Naive thymus-derived CD8-positive, alpha-beta T cell (primary cell): ENCODE measurements around the gene PFKFB3. TPM values are rescaled to one million over a fixed set of nuclear protein-coding genes. Genes with fewer than 3 reads are reported as not detected.
"Not testable (repeated sequence)": the region's sequence is repeated elsewhere in the genome, so short reads cannot be mapped to it uniquely, and the experiment has no call there.

Source experiments
- ATAC-seq, 2 donors: fragments of 150-1000 bp; cut with Tn5 transposase in 1 of 2; sonication (Bioruptor Pico), chemical (Tn5 transposase) in 1 of 2; 1 replicate in 1 of 2; 2 replicates in 1 of 2; pipeline ENCODE4 v1.10.0; 2021; ENCODE audit warnings: mild to moderate bottlenecking in 2 of 2, moderate library complexity in 2 of 2
- POLR2A ChIA-PET: fragments of 350-600 bp; sonication (Branson Sonifier 250); formaldehyde crosslinking; loops from one replicate; lab custom pipeline; 2021; ENCODE audit warnings: antibody characterized with exemption; lab: Charles Lee
- DNase-seq, 10 donors: peaks; one replicate each; pipeline versions ENCODE4 v3.0.0 to v3.0.0-alpha.2; 2020 to 2022
- H3K27ac Mint-ChIP-seq, 10 donors: one replicate each; pipeline ENCODE4 v1.8.0; 2020 to 2022; ENCODE audit warnings: mild to moderate bottlenecking in 10 of 10, mixed read lengths in 10 of 10, moderate library complexity in 4 of 10, inconsistent platforms in 1 of 10
- H3K27me3 Mint-ChIP-seq, 5 donors: one replicate each; pipeline ENCODE4 v1.8.0; 2021 to 2022; ENCODE audit warnings: mixed read lengths in 5 of 5
- H3K36me3 Mint-ChIP-seq, 3 donors: one replicate each; pipeline ENCODE4 v1.8.0; 2020 to 2022; ENCODE audit warnings: mixed read lengths in 3 of 3, mild to moderate bottlenecking in 2 of 3, inconsistent platforms in 1 of 3
- H3K4me1 Mint-ChIP-seq, 4 donors: one replicate each; pipeline ENCODE4 v1.8.0; 2021 to 2022; ENCODE audit warnings: mixed read lengths in 4 of 4
- H3K4me3 Mint-ChIP-seq, 10 donors: one replicate each; pipeline ENCODE4 v1.8.0; 2020 to 2022; ENCODE audit warnings: mild to moderate bottlenecking in 10 of 10, mixed read lengths in 10 of 10, moderate library complexity in 6 of 10, inconsistent platforms in 1 of 10
- H3K9me3 Mint-ChIP-seq, 9 donors: one replicate each; pipeline ENCODE4 v1.8.0; 2020 to 2022; ENCODE audit warnings: mixed read lengths in 9 of 9, mild to moderate bottlenecking in 3 of 9, inconsistent platforms in 1 of 9, moderate library complexity in 1 of 9
- polyA plus RNA-seq, 3 donors: library from polyadenylated mRNA; unstranded; fragments of 300-500 nt; fragmentation: Illumina TruSeq; gene quantifications; one replicate each; pipeline ENCODE4 v1.2.3, GENCODE V29; 2021
- total RNA-seq, 8 experiments: library from RNA in 2 of 8; stranded (reverse) in 2 of 8; gene quantifications; one replicate each; pipeline ENCODE4 v1.2.3 and lab custom pipeline; 2021 to 2026

Gene PFKFB3
- total and polyA plus RNA-seq, 5 experiments from 2014 or later: 1.6 to 79.4 (median 7.1) TPM

GRCh38 chr10:6248908-6249307 lies 46.2 kb downstream of the PFKFB3 start:
- DNase-seq, H3K4me3 Mint-ChIP-seq, ATAC-seq: not testable (repeated sequence)

GRCh38 chr10:6249698-6250097 lies 47.0 kb downstream of the PFKFB3 start:
- Mint-ChIP-seq H3K4me1 (no peaks in the 10 kb centered on the region), H3K9me3 (no peaks in the 10 kb centered on the region), H3K36me3 (no peaks in the 10 kb centered on the region), H3K27ac (no peak overlapping the region), H3K4me3 (no peak overlapping the region), H3K27me3 (no peaks in the 10 kb centered on the region)
- POLR2A ChIA-PET: no interaction called here
- DNase-seq: no peak
- no peak for ATAC-seq

More at GRCh38 chr10:6248908-6249307, 46.2 kb downstream of the PFKFB3 start:
- H3K36me3 Mint-ChIP-seq, H3K27me3 Mint-ChIP-seq, H3K4me1 Mint-ChIP-seq, H3K9me3 Mint-ChIP-seq, H3K27ac Mint-ChIP-seq: not testable (repeated sequence)
- POLR2A ChIA-PET: interaction anchor here (0.6 kb wide), 1 partner anchor 164 kb away, joined by 6 read pairs; no protein-coding TSS in a partner anchor

- DNase-seq (no peak), ATAC-seq (no peak)
- Mint-ChIP-seq H3K27ac (peak overlapping the region in 1 of 10 donors; percentile 52), H3K4me1 (no peaks in the 10 kb centered on the region), H3K9me3 (no peaks in the 10 kb centered on the region), H3K27me3 (no peaks in the 10 kb centered on the region), H3K36me3 (peaks cover 0 to 2% (median 0%) of the 10 kb centered on the region in 3 donors), H3K4me3 (no peak overlapping the region)
- POLR2A ChIA-PET: no interaction called here
These were observed 48.0 kb downstream of the PFKFB3 start for GRCh38 chr10:6250745-6251144.

- POLR2A ChIA-PET: no interaction called here
- DNase-seq: no peak
- Mint-ChIP-seq H3K9me3 (peaks cover 0 to 7% (median 2%) of the 10 kb centered on the region in 9 donors), H3K4me1 (peaks cover 0 to 3% (median 0%) of the 10 kb centered on the region in 4 donors), H3K27me3 (no peaks in the 10 kb centered on the region), H3K27ac (no peak overlapping the region), H3K4me3 (no peak overlapping the region), H3K36me3 (peaks cover 1 to 7% (median 3%) of the 10 kb centered on the region in 3 donors)
- ATAC-seq: no peak
These were observed 51.5 kb downstream of the PFKFB3 start for GRCh38 chr10:6254201-6254600.

GRCh38 chr10:6255548-6256061 lies 52.9 kb downstream of the PFKFB3 start:
- Mint-ChIP-seq H3K27ac (peak overlapping the region in 1 of 10 donors; percentile 57), H3K36me3 (peaks cover 7 to 12% (median 10%) of the 10 kb centered on the region in 3 donors), H3K4me3 (no peak overlapping the region), H3K4me1 (peaks cover 0 to 3% (median 2%) of the 10 kb centered on the region in 4 donors), H3K9me3 (peaks cover 0 to 15% (median 3%) of the 10 kb centered on the region in 9 donors), H3K27me3 (no peaks in the 10 kb centered on the region)
- POLR2A ChIA-PET: no interaction called here
- DNase-seq: no peak
- ATAC-seq: no peak

GRCh38 chr10:6256439-6256838 lies 53.7 kb downstream of the PFKFB3 start:
- no peak for DNase-seq

GRCh38 chr10:6259153-6259552 lies 56.4 kb downstream of the PFKFB3 start:
- POLR2A ChIA-PET: no interaction called here
- no peak overlapping the region for H3K4me3 Mint-ChIP-seq
- H3K4me1 Mint-ChIP-seq: peaks cover 0 to 3% (median 2%) of the 10 kb centered on the region in 4 donors
- peaks cover 7 to 21% (median 16%) of the 10 kb centered on the region in 3 donors for H3K36me3 Mint-ChIP-seq
- DNase-seq: no peak
- H3K27me3 Mint-ChIP-seq: no peaks in the 10 kb centered on the region
- H3K27ac Mint-ChIP-seq: peak overlapping the region in 2 of 10 donors; percentile 32 to 57
- no peak for ATAC-seq
- H3K9me3 Mint-ChIP-seq: peaks cover 0 to 24% (median 14%) of the 10 kb centered on the region in 9 donors

More at GRCh38 chr10:6256439-6256838, 53.7 kb downstream of the PFKFB3 start:
- H3K9me3 Mint-ChIP-seq: peaks cover 0 to 19% (median 9%) of the 10 kb centered on the region in 9 donors
- peaks cover 7 to 18% (median 12%) of the 10 kb centered on the region in 3 donors for H3K36me3 Mint-ChIP-seq
- POLR2A ChIA-PET: interaction anchor here (0.5 kb wide), 1 partner anchor 35 kb away, joined by 3 read pairs; no protein-coding TSS in a partner anchor
- H3K27me3 Mint-ChIP-seq: no peaks in the 10 kb centered on the region
- H3K4me3 Mint-ChIP-seq: no peak overlapping the region
- H3K4me1 Mint-ChIP-seq: peaks cover 0 to 3% (median 2%) of the 10 kb centered on the region in 4 donors
- peak overlapping the region in 1 of 10 donors; percentile 61 for H3K27ac Mint-ChIP-seq
- no peak for ATAC-seq

- Mint-ChIP-seq H3K27ac (peak overlapping the region in 2 of 10 donors; percentile 3 to 20), H3K4me1 (peaks cover 0 to 3% (median 2%) of the 10 kb centered on the region in 4 donors), H3K36me3 (peaks cover 5 to 21% (median 16%) of the 10 kb centered on the region in 3 donors), H3K27me3 (no peaks in the 10 kb centered on the region), H3K9me3 (peaks cover 0 to 24% (median 14%) of the 10 kb centered on the region in 9 donors), H3K4me3 (no peak overlapping the region)
- POLR2A ChIA-PET: no interaction called here
- ATAC-seq: no peak
- DNase-seq: no peak
These were observed 58.1 kb downstream of the PFKFB3 start for GRCh38 chr10:6260843-6261242.

- DNase-seq (no peak), ATAC-seq (no peak)
- Mint-ChIP-seq H3K4me1 (peaks cover 17 to 43% (median 30%) of the 10 kb centered on the region in 4 donors), H3K27ac (peak overlapping the region in 1 of 10 donors; percentile 74), H3K9me3 (peaks cover 0 to 1% (median 0%) of the 10 kb centered on the region in 9 donors), H3K4me3 (peak overlapping the region in 2 of 10 donors; percentile 4 to 5), H3K27me3 (peaks cover 0 to 2% (median 0%) of the 10 kb centered on the region in 5 donors), H3K36me3 (no peaks in the 10 kb centered on the region)
- POLR2A ChIA-PET: interaction anchor here (0.7 to 2.1 kb wide), 2 partner anchors 80 to 1493 kb away, joined by 6 to 7 read pairs; no protein-coding TSS in a partner anchor
These were observed 65.2 kb downstream of the PFKFB3 start for GRCh38 chr10:6267941-6268340.

- ATAC-seq: no peak
- peak overlapping the region in 3 of 10 donors; percentile 46 to 64 (median 56) for H3K4me3 Mint-ChIP-seq
- peaks cover 0 to 2% (median 0%) of the 10 kb centered on the region in 5 donors for H3K27me3 Mint-ChIP-seq
- H3K36me3 Mint-ChIP-seq: no peaks in the 10 kb centered on the region
- peaks cover 17 to 43% (median 30%) of the 10 kb centered on the region in 4 donors for H3K4me1 Mint-ChIP-seq
- DNase-seq: no peak
- peak overlapping the region; percentile 20 to 97 (median 87) for H3K27ac Mint-ChIP-seq
- peaks cover 0 to 1% (median 0%) of the 10 kb centered on the region in 9 donors for H3K9me3 Mint-ChIP-seq
- POLR2A ChIA-PET: interaction anchor here (0.7 to 2.1 kb wide), 3 partner anchors 79 to 133 kb away, joined by 3 to 7 read pairs (median 6); no protein-coding TSS in a partner anchor
These were observed 66.7 kb downstream of the PFKFB3 start for GRCh38 chr10:6269432-6269831.

GRCh38 chr10:6269953-6270867 lies 67.5 kb downstream of the PFKFB3 start:
- peak; percentile 77 to 92 for ATAC-seq
- Mint-ChIP-seq H3K27me3 (peaks cover 0 to 2% (median 0%) of the 10 kb centered on the region in 5 donors), H3K27ac (peak overlapping the region; percentile 68 to 97 (median 88)), H3K4me3 (peak overlapping the region in 9 of 10 donors; percentile 3 to 71 (median 30)), H3K9me3 (peaks cover 0 to 1% (median 0%) of the 10 kb centered on the region in 9 donors), H3K4me1 (peaks cover 21 to 50% (median 35%) of the 10 kb centered on the region in 4 donors), H3K36me3 (no peaks in the 10 kb centered on the region)
- peak in 9 of 10 donors; percentile 6 to 76 (median 63) for DNase-seq
- POLR2A ChIA-PET: interaction anchor here (0.7 to 1.5 kb wide), 2 partner anchors 22 to 132 kb away, joined by 3 to 4 read pairs; no protein-coding TSS in a partner anchor

- H3K27me3 Mint-ChIP-seq: peaks cover 0 to 2% (median 0%) of the 10 kb centered on the region in 5 donors
- POLR2A ChIA-PET: interaction anchor here (0.6 to 1.5 kb wide), 3 partner anchors 15 to 131 kb away, joined by 3 to 5 read pairs (median 4); no protein-coding TSS in a partner anchor
- no peak for ATAC-seq
- no peaks in the 10 kb centered on the region for H3K36me3 Mint-ChIP-seq
- no peak for DNase-seq
- H3K4me3 Mint-ChIP-seq: peak overlapping the region in 5 of 10 donors; percentile 26 to 66 (median 39)
- H3K4me1 Mint-ChIP-seq: peaks cover 21 to 57% (median 40%) of the 10 kb centered on the region in 4 donors
- peaks cover 0 to 1% (median 0%) of the 10 kb centered on the region in 9 donors for H3K9me3 Mint-ChIP-seq
- H3K27ac Mint-ChIP-seq: peak overlapping the region; percentile 68 to 97 (median 87)
These were observed 68.2 kb downstream of the PFKFB3 start for GRCh38 chr10:6270951-6271350.
